Neural progenitor cell (in vitro differentiated cells): ENCODE data around the gene CXCL3. TPM values are rescaled to one million over a fixed set of nuclear protein-coding genes. Genes with fewer than 3 reads are reported as not detected.
"Not testable (repeated sequence)": the region's sequence is repeated elsewhere in the genome, so short reads cannot be mapped to it uniquely, and the experiment has no call there.

Experiments used
- DNase-seq: peaks from one replicate; pipeline ENCODE4 v3.0.0-alpha.2; 2016; ENCODE audit warnings: low spot score
- H2AFZ ChIP-seq: fragments of 200-600 bp; sonication (generic); replicated peaks from 2 replicates; pipeline ENCODE4 v1.6.1; 2016; ENCODE audit warnings: antibody characterized with exemption
- H3F3A ChIP-seq: fragments of 200-600 bp; sonication (generic); 2 replicates; pipeline ENCODE4 v1.6.1; 2016; ENCODE audit warnings: antibody characterized with exemption, low read depth
- H3K27ac ChIP-seq: fragments of 200-600 bp; sonication (generic); 2 replicates; pipeline ENCODE4 v1.5.1; 2016; ENCODE audit warnings: mild to moderate bottlenecking
- H3K27me3 ChIP-seq: fragments of 200-600 bp; sonication (generic); 2 replicates; pipeline ENCODE4 v1.6.1; 2016; ENCODE audit warnings: mild to moderate bottlenecking, moderate library complexity
- H3K36me3 ChIP-seq: fragments of 200-600 bp; sonication (generic); 2 replicates; pipeline ENCODE4 v1.5.1; 2016
- H3K4me1 ChIP-seq: fragments of 200-600 bp; sonication (generic); 2 replicates; pipeline ENCODE4 v1.6.1; 2016; ENCODE audit warnings: mixed run types
- H3K4me2 ChIP-seq: fragments of 200-600 bp; sonication (generic); 2 replicates; pipeline ENCODE4 v1.6.1; 2016
- H3K4me3 ChIP-seq: fragments of 200-600 bp; sonication (generic); 2 replicates; pipeline ENCODE4 v1.5.1; 2016
- H3K79me2 ChIP-seq: fragments of 200-600 bp; sonication (generic); 2 replicates; pipeline ENCODE4 v1.6.1; 2016; ENCODE audit warnings: low read depth
- H3K9ac ChIP-seq: fragments of 200-600 bp; sonication (generic); 2 replicates; pipeline ENCODE4 v1.6.1; 2016
- H3K9me3 ChIP-seq: fragments of 200-600 bp; sonication (generic); 2 replicates; pipeline ENCODE4 v1.5.1; 2016; ENCODE audit warnings: low read depth
- H4K20me1 ChIP-seq: fragments of 200-600 bp; sonication (generic); 2 replicates; pipeline ENCODE4 v1.6.1; 2016; ENCODE audit warnings: low read depth
- H3K27ac Mint-ChIP-seq: 3 replicates; pipeline ENCODE4 v1.8.0; 2021; ENCODE audit warnings: mixed read lengths
- H3K27me3 Mint-ChIP-seq: 2 replicates; pipeline ENCODE4 v1.8.0; 2022; ENCODE audit warnings: low read depth, mild to moderate bottlenecking, inconsistent platforms, moderate library complexity, mixed read lengths; ENCODE audit not compliant: insufficient read depth
- H3K36me3 Mint-ChIP-seq: 3 replicates; pipeline ENCODE4 v1.8.0; 2021; ENCODE audit warnings: mixed read lengths
- H3K4me1 Mint-ChIP-seq: 3 replicates; pipeline ENCODE4 v1.8.0; 2021; ENCODE audit warnings: mixed read lengths
- H3K4me3 Mint-ChIP-seq: 3 replicates; pipeline ENCODE4 v1.8.0; 2021; ENCODE audit warnings: mild to moderate bottlenecking, moderate library complexity, mixed read lengths
- H3K9me3 Mint-ChIP-seq: 3 replicates; pipeline ENCODE4 v1.8.0; 2020; ENCODE audit warnings: mixed read lengths
- EZH2 ChIP-seq: fragments of 200-600 bp; sonication (generic); IDR thresholded peaks from 2 replicates; pipeline ENCODE4 v1.6.1; 2017; ENCODE audit warnings: antibody characterized with exemption, mild to moderate bottlenecking, moderate library complexity
- EZH2phosphoT487 ChIP-seq: fragments of 200-600 bp; sonication (generic); IDR thresholded peaks from 2 replicates; pipeline ENCODE4 v1.6.1; 2017; ENCODE audit warnings: antibody characterized with exemption
- total RNA-seq: library from RNA; depleted of rRNA; stranded (reverse); fragments of >200 nt; gene quantifications from 2 replicates; pipeline ENCODE4 v1.2.3, GENCODE V29; 2015; ENCODE audit warnings: low replicate concordance
- TF ChIP-seq, protein P1 (sequence below): fragments of 200-600 bp; sonication (generic); IDR thresholded peaks from 2 replicates; pipeline ENCODE4 v1.5.1; 2017; ENCODE audit warnings: antibody characterized with exemption, mild to moderate bottlenecking

Gene CXCL3
- total RNA-seq, 1 donor from 2014 or later: 1.5 TPM

- no peaks in the 10 kb centered on the region for H3K27me3 ChIP-seq
- no peaks in the 10 kb centered on the region for H4K20me1 ChIP-seq
- no peak overlapping the region for H3K4me2 ChIP-seq
- peaks cover 4% of the 10 kb centered on the region for H3K4me1 ChIP-seq
- no peak overlapping the region for H3K4me3 ChIP-seq
- H3K27ac ChIP-seq: no peak overlapping the region
- Mint-ChIP-seq H3K36me3 (no peaks in the 10 kb centered on the region), H3K27me3 (peaks cover 5% of the 10 kb centered on the region), H3K27ac (no peak overlapping the region), H3K4me3 (no peak overlapping the region), H3K9me3 (no peaks in the 10 kb centered on the region), H3K4me1 (no peaks in the 10 kb centered on the region)
- H2AFZ ChIP-seq: no peak overlapping the region
- DNase-seq: no peak
- no peaks in the 10 kb centered on the region for H3F3A ChIP-seq
- H3K36me3 ChIP-seq: no peaks in the 10 kb centered on the region
- TF ChIP-seq EZH2phosphoT487 (no peak), EZH2 (no peak)
- TF ChIP-seq, protein P1, sequence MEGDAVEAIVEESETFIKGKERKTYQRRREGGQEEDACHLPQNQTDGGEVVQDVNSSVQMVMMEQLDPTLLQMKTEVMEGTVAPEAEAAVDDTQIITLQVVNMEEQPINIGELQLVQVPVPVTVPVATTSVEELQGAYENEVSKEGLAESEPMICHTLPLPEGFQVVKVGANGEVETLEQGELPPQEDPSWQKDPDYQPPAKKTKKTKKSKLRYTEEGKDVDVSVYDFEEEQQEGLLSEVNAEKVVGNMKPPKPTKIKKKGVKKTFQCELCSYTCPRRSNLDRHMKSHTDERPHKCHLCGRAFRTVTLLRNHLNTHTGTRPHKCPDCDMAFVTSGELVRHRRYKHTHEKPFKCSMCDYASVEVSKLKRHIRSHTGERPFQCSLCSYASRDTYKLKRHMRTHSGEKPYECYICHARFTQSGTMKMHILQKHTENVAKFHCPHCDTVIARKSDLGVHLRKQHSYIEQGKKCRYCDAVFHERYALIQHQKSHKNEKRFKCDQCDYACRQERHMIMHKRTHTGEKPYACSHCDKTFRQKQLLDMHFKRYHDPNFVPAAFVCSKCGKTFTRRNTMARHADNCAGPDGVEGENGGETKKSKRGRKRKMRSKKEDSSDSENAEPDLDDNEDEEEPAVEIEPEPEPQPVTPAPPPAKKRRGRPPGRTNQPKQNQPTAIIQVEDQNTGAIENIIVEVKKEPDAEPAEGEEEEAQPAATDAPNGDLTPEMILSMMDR: no peak
- no peaks in the 10 kb centered on the region for H3K79me2 ChIP-seq
- H3K9ac ChIP-seq: no peak overlapping the region
- no peaks in the 10 kb centered on the region for H3K9me3 ChIP-seq
These were observed 46.5 kb upstream of the CXCL3 start for GRCh38 chr4:74084984-74085383.

DNA sequence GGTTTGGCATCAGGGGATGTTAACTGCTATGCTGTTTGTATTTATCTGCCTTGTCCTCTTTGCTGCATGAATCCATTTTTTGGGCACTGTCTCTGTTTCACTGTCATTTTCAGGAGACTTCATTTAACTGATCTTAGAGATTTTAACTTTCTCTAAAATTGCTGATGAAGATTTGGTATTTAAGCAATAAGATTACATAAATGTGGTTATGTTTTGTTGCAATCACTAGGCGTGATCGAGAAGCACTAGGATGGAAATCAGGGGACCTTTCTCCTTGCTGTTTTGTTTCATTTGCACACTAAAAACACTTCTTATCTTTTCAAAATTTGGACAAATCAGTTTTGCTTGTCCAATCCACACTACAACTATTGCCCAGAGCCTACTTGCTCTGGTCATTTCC lies 45.1 kb upstream of the CXCL3 start:
- Histone ChIP-seq H3F3A (no peaks in the 10 kb centered on the region), H3K9ac (no peak overlapping the region), H3K9me3 (no peaks in the 10 kb centered on the region), H4K20me1 (no peaks in the 10 kb centered on the region), H3K27ac (no peak overlapping the region), H3K4me2 (no peak overlapping the region), H3K36me3 (no peaks in the 10 kb centered on the region), H3K4me3 (no peak overlapping the region), H2AFZ (no peak overlapping the region), H3K4me1 (peaks cover 4% of the 10 kb centered on the region), H3K27me3 (no peaks in the 10 kb centered on the region), H3K79me2 (no peaks in the 10 kb centered on the region)
- Mint-ChIP-seq H3K27ac (no peak overlapping the region), H3K36me3 (no peaks in the 10 kb centered on the region), H3K4me1 (no peaks in the 10 kb centered on the region), H3K9me3 (no peaks in the 10 kb centered on the region), H3K27me3 (peaks cover 5% of the 10 kb centered on the region), H3K4me3 (no peak overlapping the region)
- DNase-seq: no peak
- TF ChIP-seq, protein P1: no peak
- TF ChIP-seq EZH2 (no peak), EZH2phosphoT487 (no peak)

- Histone ChIP-seq H3K36me3 (no peaks in the 10 kb centered on the region), H2AFZ (no peak overlapping the region), H3K27me3 (no peaks in the 10 kb centered on the region), H3K9me3 (no peaks in the 10 kb centered on the region), H3K4me3 (no peak overlapping the region), H3F3A (no peaks in the 10 kb centered on the region), H4K20me1 (no peaks in the 10 kb centered on the region), H3K4me2 (no peak overlapping the region), H3K79me2 (no peaks in the 10 kb centered on the region), H3K4me1 (no peaks in the 10 kb centered on the region), H3K9ac (no peak overlapping the region), H3K27ac (no peak overlapping the region)
- no peak for DNase-seq
- TF ChIP-seq EZH2: no peak
- TF ChIP-seq, protein P1: no peak
- TF ChIP-seq EZH2phosphoT487: no peak
- H3K4me1 Mint-ChIP-seq: no peaks in the 10 kb centered on the region
- H3K27ac Mint-ChIP-seq: no peak overlapping the region
- no peaks in the 10 kb centered on the region for H3K9me3 Mint-ChIP-seq
- peaks cover 3% of the 10 kb centered on the region for H3K27me3 Mint-ChIP-seq
- H3K36me3 Mint-ChIP-seq: no peaks in the 10 kb centered on the region
- H3K4me3 Mint-ChIP-seq: no peak overlapping the region
These were observed 42.5 kb upstream of the CXCL3 start for GRCh38 chr4:74081035-74081434.

GRCh38 chr4:74080351-74080750 lies 41.9 kb upstream of the CXCL3 start:
- H3K4me1 Mint-ChIP-seq, H3K9ac ChIP-seq, H3K36me3 Mint-ChIP-seq, H3K4me2 ChIP-seq, DNase-seq, H3K27me3 ChIP-seq, H3K4me3 Mint-ChIP-seq, H3K9me3 Mint-ChIP-seq, H4K20me1 ChIP-seq, H3K36me3 ChIP-seq, H3K27me3 Mint-ChIP-seq, H3K4me1 ChIP-seq, H2AFZ ChIP-seq, H3K9me3 ChIP-seq, H3K79me2 ChIP-seq, H3K4me3 ChIP-seq, H3K27ac ChIP-seq, H3K27ac Mint-ChIP-seq, H3F3A ChIP-seq: not testable (repeated sequence)

DNA sequence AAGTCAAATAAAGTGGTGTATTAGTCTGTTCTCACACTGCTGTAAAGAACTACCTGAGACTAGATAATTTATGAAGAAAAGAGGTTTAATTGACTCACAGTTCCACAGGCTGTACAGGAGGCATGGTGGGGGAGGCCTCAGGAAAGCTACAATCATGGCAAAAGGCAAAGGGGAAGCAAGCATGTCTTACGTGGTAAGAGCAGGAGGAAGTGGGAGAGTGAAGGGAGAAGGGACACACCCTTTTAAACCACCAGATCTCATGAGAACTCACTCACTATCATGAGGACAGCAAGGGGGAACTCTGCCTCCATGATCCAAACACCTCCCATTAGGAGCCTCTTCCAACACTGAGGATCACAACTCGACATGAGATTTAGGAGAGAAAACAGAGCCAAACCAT lies 40.5 kb upstream of the CXCL3 start:
- H3F3A ChIP-seq, H4K20me1 ChIP-seq, H3K9me3 ChIP-seq, H3K36me3 ChIP-seq, H3K27ac ChIP-seq, H3K36me3 Mint-ChIP-seq, H3K27ac Mint-ChIP-seq, H3K9me3 Mint-ChIP-seq, DNase-seq, H3K9ac ChIP-seq, H3K4me1 Mint-ChIP-seq, H3K4me2 ChIP-seq, H2AFZ ChIP-seq, H3K4me3 Mint-ChIP-seq, H3K27me3 ChIP-seq, H3K79me2 ChIP-seq, H3K27me3 Mint-ChIP-seq, H3K4me1 ChIP-seq, H3K4me3 ChIP-seq: not testable (repeated sequence)
